GM21515 (cell line): ENCODE results near the gene NAV2.

ENCODE experiments used
- ATAC-seq: cut with Tn5 transposase; IDR thresholded peaks from one replicate; pipeline ENCODE4 v1.9.1; 2021; ENCODE audit not compliant: unreplicated experiment

NAV2 gene

GRCh38 chr11:19827399-19828135 lies 114.9 kb downstream of the NAV2 start:
- no peak for ATAC-seq

- no peak for ATAC-seq
Observed at GRCh38 chr11:19828382-19829108, 115.9 kb downstream of the NAV2 start.

- ATAC-seq: no peak
Observed at GRCh38 chr11:19829109-19829837, 116.6 kb downstream of the NAV2 start.

- ATAC-seq: no peak
Observed at GRCh38 chr11:19832086-19832750, 119.6 kb downstream of the NAV2 start.

GRCh38 chr11:19832901-19833300 lies 120.3 kb downstream of the NAV2 start:
- no peak for ATAC-seq

GRCh38 chr11:19834771-19835170 lies 122.1 kb downstream of the NAV2 start:
- no peak for ATAC-seq

GRCh38 chr11:19836666-19837065 lies 124.0 kb downstream of the NAV2 start:
- no peak for ATAC-seq

GRCh38 chr11:19838994-19839768 lies 126.5 kb downstream of the NAV2 start:
- no peak for ATAC-seq

- no peak for ATAC-seq
Observed at GRCh38 chr11:19840961-19841360, 128.3 kb downstream of the NAV2 start.

- no peak for ATAC-seq
Observed at GRCh38 chr11:19842505-19842904, 129.9 kb downstream of the NAV2 start.

- no peak for ATAC-seq
Observed at GRCh38 chr11:19843079-19843478, 130.4 kb downstream of the NAV2 start.

GRCh38 chr11:19844012-19844411 lies 131.4 kb downstream of the NAV2 start:
- no peak for ATAC-seq

GRCh38 chr11:19844806-19845205 lies 132.2 kb downstream of the NAV2 start:
- ATAC-seq: no peak

GRCh38 chr11:19845626-19846025 lies 133.0 kb downstream of the NAV2 start:
- ATAC-seq: no peak

- ATAC-seq: no peak
Observed at GRCh38 chr11:19846654-19847305, 134.1 kb downstream of the NAV2 start.

GRCh38 chr11:19848219-19848618 lies 135.6 kb downstream of the NAV2 start:
- no peak for ATAC-seq

- ATAC-seq: no peak
Observed at GRCh38 chr11:19849107-19849789, 136.6 kb downstream of the NAV2 start.

GRCh38 chr11:19849947-19850593 lies 137.4 kb downstream of the NAV2 start:
- no peak for ATAC-seq

GRCh38 chr11:19852288-19852687 lies 139.7 kb downstream of the NAV2 start:
- ATAC-seq: no peak
